Gastroesophageal sphincter (tissue), 4 donors: ENCODE data around the gene PRSS56. TPM values are rescaled to one million over a fixed set of nuclear protein-coding genes. Genes with fewer than 3 reads are reported as not detected.

Source experiments
- ATAC-seq: fragments of 150-250 bp; one replicate; pipeline ENCODE4 v1.9.1; 2016; ENCODE audit warnings: mild to moderate bottlenecking, moderate library complexity
- H3K27ac ChIP-seq, 4 donors: fragments of 200-600 bp; sonication (generic) in 3 of 4; 1 replicate in 3 of 4; 2 replicates in 1 of 4; pipeline ENCODE4 v1.5.1; 2016 to 2019
- H3K27me3 ChIP-seq: fragments of 200-600 bp; sonication (generic); one replicate; pipeline ENCODE4 v1.5.1; 2019
- H3K36me3 ChIP-seq, 2 donors: fragments of 200-600 bp; sonication (generic); one replicate each; pipeline ENCODE4 v1.5.1; 2019; ENCODE audit warnings: control low read depth in 1 of 2
- H3K4me1 ChIP-seq, 3 donors: fragments of 200-600 bp; sonication (generic); 1 replicate in 2 of 3; 2 replicates in 1 of 3; pipeline ENCODE4 v1.5.1; 2016 to 2019; ENCODE audit warnings: control low read depth in 2 of 3
- H3K4me3 ChIP-seq, 2 donors: fragments of 200-600 bp; sonication (generic); one replicate each; pipeline ENCODE4 v1.5.1; 2019; ENCODE audit warnings: mild to moderate bottlenecking in 1 of 2, moderate library complexity in 1 of 2
- H3K9me3 ChIP-seq, 3 donors: fragments of 200-600 bp; sonication (generic); one replicate each; pipeline ENCODE4 v1.5.1; 2017 to 2019; ENCODE audit warnings: control low read depth in 2 of 3
- EP300 ChIP-seq: sonication (generic); formaldehyde crosslinking; IDR thresholded peaks from one replicate; pipeline ENCODE4 v1.6.1; 2017; ENCODE audit warnings: antibody characterized with exemption, mild to moderate bottlenecking
- POLR2A ChIP-seq, 2 donors: fragments of 450-650 bp; IDR thresholded peaks; one replicate each; pipeline ENCODE4 v1.6.1; 2017; ENCODE audit warnings: antibody characterized with exemption in 2 of 2, mild to moderate bottlenecking in 2 of 2, moderate library complexity in 1 of 2
- POLR2AphosphoS5 ChIP-seq: sonication (generic); formaldehyde crosslinking; IDR thresholded peaks from one replicate; pipeline ENCODE4 v1.6.1; 2017; ENCODE audit warnings: antibody characterized with exemption
- WGBS, 2 donors: methylation state at CpG; one replicate each; pipeline ENCODE4 v1.1.5; 2018; ENCODE audit warnings: low coverage in 1 of 2; 5-methylcytosine and 5-hydroxymethylcytosine counted together
- total RNA-seq, 4 donors: library from RNA; depleted of rRNA; stranded (reverse); fragments of >200 nt; gene quantifications; one replicate each; pipeline ENCODE4 v1.1.0, GENCODE V29; 2016
- TF ChIP-seq, protein P1 (sequence below), 4 experiments: fragments of 200-600 bp in 2 of 4; fragments of 450-650 bp in 2 of 4; sonication (generic) in 1 of 4; IDR thresholded peaks; one replicate each; pipeline ENCODE4 v1.5.1; 2017 to 2019; ENCODE audit warnings: antibody characterized with exemption in 4 of 4, mild to moderate bottlenecking in 2 of 4, moderate library complexity in 2 of 4

Gene PRSS56
- total RNA-seq, 4 donors from 2014 or later, result not detected

DNA sequence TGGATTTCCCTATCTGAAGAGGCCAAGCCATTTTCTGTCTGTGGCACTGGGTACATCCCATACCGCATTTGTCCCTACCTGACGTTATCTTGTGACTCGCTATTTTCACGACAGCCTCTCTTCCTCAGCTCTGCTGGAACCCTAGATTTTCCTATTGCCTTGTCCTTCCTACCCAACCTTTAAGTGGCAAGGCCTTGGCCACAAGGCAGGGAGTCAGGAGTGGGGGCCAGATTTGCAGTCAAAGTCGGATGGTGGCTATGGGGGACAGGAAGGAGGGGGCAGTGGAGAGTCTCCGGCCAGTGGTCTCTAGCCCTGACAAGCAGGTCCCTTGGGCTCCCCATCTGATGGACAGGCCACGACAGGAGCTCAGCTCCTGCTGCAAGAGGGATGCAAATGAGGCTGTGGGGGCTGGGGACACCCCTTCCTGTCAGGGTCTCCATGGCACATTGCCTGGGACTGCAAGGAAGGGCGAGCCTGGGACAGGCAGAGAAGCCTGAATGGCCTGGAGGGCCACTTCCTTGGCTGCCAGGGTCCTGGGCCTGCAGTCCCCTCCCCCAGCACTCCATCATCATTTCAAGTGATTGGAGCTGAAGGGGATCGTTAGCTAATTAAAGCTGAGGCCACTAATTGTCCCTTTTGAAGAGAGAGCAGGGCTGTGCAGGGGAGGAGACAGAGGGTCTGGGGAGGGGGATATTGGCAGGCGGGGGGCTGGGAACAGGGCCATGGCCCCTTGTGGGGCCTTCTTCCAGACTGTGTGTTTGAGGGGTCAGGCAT is 26.3 kb upstream of the PRSS56 start:
- Histone ChIP-seq H3K27ac (no peak overlapping the region), H3K9me3 (no peaks in the 10 kb centered on the region), H3K27me3 (peaks cover 46% of the 10 kb centered on the region), H3K36me3 (no peaks in the 10 kb centered on the region), H3K4me1 (no peaks in the 10 kb centered on the region), H3K4me3 (no peak overlapping the region)
- 62 to 91% methylated on average over 2 to 4 of the region's 10 CpGs for WGBS, 2 donors
- no peak for ATAC-seq
- TF ChIP-seq POLR2AphosphoS5 (no peak), EP300 (no peak), POLR2A (IDR thresholded peaks at IDR 0.05) (no peak)
- TF ChIP-seq, protein P1, sequence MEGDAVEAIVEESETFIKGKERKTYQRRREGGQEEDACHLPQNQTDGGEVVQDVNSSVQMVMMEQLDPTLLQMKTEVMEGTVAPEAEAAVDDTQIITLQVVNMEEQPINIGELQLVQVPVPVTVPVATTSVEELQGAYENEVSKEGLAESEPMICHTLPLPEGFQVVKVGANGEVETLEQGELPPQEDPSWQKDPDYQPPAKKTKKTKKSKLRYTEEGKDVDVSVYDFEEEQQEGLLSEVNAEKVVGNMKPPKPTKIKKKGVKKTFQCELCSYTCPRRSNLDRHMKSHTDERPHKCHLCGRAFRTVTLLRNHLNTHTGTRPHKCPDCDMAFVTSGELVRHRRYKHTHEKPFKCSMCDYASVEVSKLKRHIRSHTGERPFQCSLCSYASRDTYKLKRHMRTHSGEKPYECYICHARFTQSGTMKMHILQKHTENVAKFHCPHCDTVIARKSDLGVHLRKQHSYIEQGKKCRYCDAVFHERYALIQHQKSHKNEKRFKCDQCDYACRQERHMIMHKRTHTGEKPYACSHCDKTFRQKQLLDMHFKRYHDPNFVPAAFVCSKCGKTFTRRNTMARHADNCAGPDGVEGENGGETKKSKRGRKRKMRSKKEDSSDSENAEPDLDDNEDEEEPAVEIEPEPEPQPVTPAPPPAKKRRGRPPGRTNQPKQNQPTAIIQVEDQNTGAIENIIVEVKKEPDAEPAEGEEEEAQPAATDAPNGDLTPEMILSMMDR (IDR thresholded peaks at IDR 0.05), result no peak

DNA sequence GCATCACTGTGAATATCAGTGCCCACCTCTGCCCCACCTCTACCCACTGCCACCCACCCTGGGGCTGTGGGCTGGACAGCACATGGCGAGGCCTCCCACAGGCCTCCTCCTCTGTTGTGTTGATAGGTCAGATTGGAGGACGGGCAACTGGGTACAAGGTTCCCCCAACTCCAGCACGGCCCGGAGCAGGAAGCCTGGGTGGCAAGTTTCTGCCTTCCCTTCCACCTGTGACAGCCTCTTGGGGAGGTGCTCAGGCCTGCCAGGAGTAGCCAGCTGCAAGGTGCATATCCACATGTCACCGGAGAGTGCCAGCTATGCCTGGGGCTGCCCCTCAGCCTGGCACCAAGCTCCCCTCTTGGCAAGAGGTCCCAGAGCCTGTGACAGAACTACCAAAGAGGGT is 25.6 kb upstream of the PRSS56 start:
- H3K36me3 ChIP-seq, result no peaks in the 10 kb centered on the region

DNA sequence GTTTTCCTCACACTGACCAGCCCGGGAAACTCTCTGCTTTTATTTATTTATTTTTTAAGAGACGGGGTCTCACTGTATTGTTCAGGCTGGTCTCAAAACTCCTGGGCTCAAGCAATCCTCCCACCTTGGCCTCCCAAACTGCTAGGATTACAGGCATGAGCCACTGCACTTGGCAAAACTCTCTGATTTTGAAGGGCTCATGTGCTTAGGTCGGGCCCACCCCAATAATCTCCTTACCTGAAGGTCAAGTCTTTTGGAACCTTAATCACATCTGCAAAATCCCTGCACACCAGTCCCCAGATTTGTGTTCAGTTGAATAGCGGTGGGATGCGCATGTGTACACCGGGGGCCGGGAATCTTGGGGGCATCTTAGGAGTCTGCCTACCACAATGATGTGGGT is 24.9 kb upstream of the PRSS56 start:
- Histone ChIP-seq H3K4me1 (no peaks in the 10 kb centered on the region), H3K27ac (no peak overlapping the region), H3K27me3 (peaks cover 31% of the 10 kb centered on the region), H3K36me3 (no peaks in the 10 kb centered on the region), H3K4me3 (no peak overlapping the region), H3K9me3 (no peaks in the 10 kb centered on the region)
- TF ChIP-seq POLR2A (IDR thresholded peaks at IDR 0.05), result no peak
- ATAC-seq, result no peak
- 100% methylated on average over 1 to 7 of the region's 7 CpGs for WGBS, 2 donors

More for the DNA sequence above, 25.6 kb upstream of the PRSS56 start:
- WGBS, 2 donors, result no CpG with 5 or more reads among the region's 5 CpGs
- Histone ChIP-seq H3K27ac (no peak overlapping the region), H3K9me3 (no peaks in the 10 kb centered on the region), H3K27me3 (peaks cover 39% of the 10 kb centered on the region), H3K4me1 (no peaks in the 10 kb centered on the region), H3K4me3 (no peak overlapping the region)
- no peak for TF ChIP-seq POLR2AphosphoS5
- no peak for TF ChIP-seq POLR2A (IDR thresholded peaks at IDR 0.05)
- TF ChIP-seq, protein P1 (IDR thresholded peaks at IDR 0.05), result no peak
- no peak for TF ChIP-seq EP300
- ATAC-seq, result no peak

DNA sequence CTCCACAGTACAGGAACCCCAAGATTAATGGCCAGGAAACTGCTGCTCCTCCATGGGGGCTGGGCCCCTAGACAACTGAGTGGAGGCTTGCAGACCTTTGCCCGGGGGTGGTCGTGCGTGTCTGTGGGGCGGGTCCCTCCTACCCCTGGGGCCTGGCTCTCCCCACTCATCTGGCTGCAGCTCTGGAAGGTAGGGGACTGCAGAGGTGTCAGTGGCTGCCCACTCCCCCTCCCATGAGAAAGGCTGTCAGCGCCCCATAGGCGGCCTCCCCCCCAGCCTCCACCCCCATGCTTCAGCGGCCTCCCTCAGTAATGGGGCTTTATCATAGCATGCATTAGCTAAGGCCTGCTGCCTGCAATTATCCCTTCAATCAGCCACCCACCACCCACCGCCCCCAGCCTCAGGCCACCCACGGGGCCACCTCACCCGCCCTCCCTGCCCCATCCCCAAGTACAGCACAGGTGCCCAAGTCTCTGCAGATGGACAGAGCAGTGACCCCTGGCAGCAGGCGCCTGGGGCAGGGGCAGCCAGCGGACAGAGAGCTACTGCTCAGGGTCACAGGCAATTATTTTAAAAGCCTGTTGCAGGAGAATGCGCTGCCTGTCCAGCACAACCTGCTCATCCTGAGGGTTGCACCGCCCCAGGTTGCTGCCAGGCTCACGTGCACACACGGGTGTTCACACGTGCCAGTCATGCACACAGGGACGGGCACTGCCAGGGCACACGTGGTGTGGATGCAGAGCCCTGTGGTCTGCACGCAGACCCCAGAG is 23.5 kb upstream of the PRSS56 start:
- H3K27ac ChIP-seq, result no peak overlapping the region
- H3K36me3 ChIP-seq, result no peaks in the 10 kb centered on the region
- H3K4me1 ChIP-seq, result no peaks in the 10 kb centered on the region
- ATAC-seq, result no peak
- TF ChIP-seq POLR2A (IDR thresholded peaks at IDR 0.05) (no peak), POLR2AphosphoS5 (no peak), EP300 (no peak)
- TF ChIP-seq, protein P1 (IDR thresholded peaks at IDR 0.05), result no peak
- peaks cover 22% of the 10 kb centered on the region for H3K27me3 ChIP-seq
- no peak overlapping the region for H3K4me3 ChIP-seq
- H3K9me3 ChIP-seq, result no peaks in the 10 kb centered on the region
- WGBS, 2 donors, result 65% methylated on average over 4 of the region's 20 CpGs; no CpG with 5 or more reads in 1 of the 2 donors

DNA sequence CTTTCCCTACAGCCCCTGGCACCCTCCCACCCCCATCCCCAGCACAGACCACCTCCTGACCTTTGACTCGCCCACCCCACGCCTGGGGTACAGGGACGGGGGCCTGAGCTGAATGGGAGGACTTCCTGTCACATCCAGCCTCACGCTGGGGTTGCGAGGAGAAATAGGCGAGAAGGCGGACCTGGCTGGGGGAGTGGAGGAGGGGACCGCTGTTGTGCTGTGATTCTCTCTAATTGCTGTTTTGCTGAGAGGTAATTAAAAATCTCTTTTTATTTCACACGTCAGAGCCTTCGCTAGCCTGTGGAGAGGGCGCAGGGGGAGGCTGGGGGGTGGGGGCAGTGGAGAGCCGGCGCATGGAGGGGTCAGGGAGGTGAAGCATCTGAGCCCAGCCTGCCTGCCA is 22.8 kb upstream of the PRSS56 start:
- 33% methylated on average over 1 of the region's 13 CpGs; no CpG with 5 or more reads in 1 of the 2 donors for WGBS, 2 donors

More for the DNA sequence above, 22.8 kb upstream of the PRSS56 start:
- TF ChIP-seq POLR2A (IDR thresholded peaks at IDR 0.05), result no peak
- TF ChIP-seq POLR2AphosphoS5, result no peak
- TF ChIP-seq, protein P1 (IDR thresholded peaks at IDR 0.05), result no peak
- no peak for TF ChIP-seq EP300
- no peak overlapping the region for H3K4me3 ChIP-seq
- no peaks in the 10 kb centered on the region for H3K36me3 ChIP-seq
- peaks cover 0 to 6% (median under 1%) of the 10 kb centered on the region in 3 donors for H3K4me1 ChIP-seq
- ATAC-seq, result no peak
- H3K27ac ChIP-seq, result no peak overlapping the region
- H3K27me3 ChIP-seq, result peaks cover 22% of the 10 kb centered on the region
- H3K9me3 ChIP-seq, result no peaks in the 10 kb centered on the region
